Transverse colon (tissue), 3 donors: ENCODE data around the gene ZBBX.

ENCODE experiments used
- CTCF ChIP-seq, 5 experiments: fragments of 200-600 bp in 3 of 5; fragments of 450-650 bp in 2 of 5; sonication (generic) in 3 of 5; IDR thresholded peaks; 1 replicate in 2 of 5; 2 replicates in 3 of 5; pipeline ENCODE4 v1.5.1; 2016 to 2017; ENCODE audit warnings: antibody characterized with exemption in 5 of 5, inconsistent platforms in 3 of 5, mild to moderate bottlenecking in 2 of 5, moderate library complexity in 1 of 5
- POLR2A ChIP-seq: fragments of 450-650 bp; IDR thresholded peaks from one replicate; pipeline ENCODE4 v1.6.1; 2016; ENCODE audit warnings: antibody characterized with exemption, mild to moderate bottlenecking, moderate library complexity

- TF ChIP-seq CTCF (IDR thresholded peaks at IDR 0.05) (no peak), POLR2A (no peak)
These were observed 91.4 kb downstream of the ZBBX start for GRCh38 chr3:167288737-167289136.
